Keratinocyte (primary cell): Measurements from ENCODE around the gene CACHD1.

Source experiments
- EZH2 ChIP-seq: IDR thresholded peaks from one replicate; pipeline ENCODE4 v1.6.1; 2012; ENCODE audit warnings: inconsistent platforms, mild to moderate bottlenecking, low read length, moderate library complexity
- TF ChIP-seq, protein P1 (sequence below), 3 experiments: IDR thresholded peaks in 1 of 3; conservative IDR thresholded peaks in 1 of 3; optimal IDR thresholded peaks in 1 of 3; 2 replicates in 2 of 3; 3 replicates in 1 of 3; pipeline versions ENCODE3 to v1.5.1; 2011; ENCODE audit warnings: low read length in 3 of 3, mild to moderate bottlenecking in 3 of 3, moderate library complexity in 2 of 3, control low read depth in 1 of 3, inconsistent platforms in 1 of 3; ENCODE audit not compliant: insufficient read depth in 2 of 3; ENCODE audit errors: extremely low read depth in 1 of 3

DNA sequence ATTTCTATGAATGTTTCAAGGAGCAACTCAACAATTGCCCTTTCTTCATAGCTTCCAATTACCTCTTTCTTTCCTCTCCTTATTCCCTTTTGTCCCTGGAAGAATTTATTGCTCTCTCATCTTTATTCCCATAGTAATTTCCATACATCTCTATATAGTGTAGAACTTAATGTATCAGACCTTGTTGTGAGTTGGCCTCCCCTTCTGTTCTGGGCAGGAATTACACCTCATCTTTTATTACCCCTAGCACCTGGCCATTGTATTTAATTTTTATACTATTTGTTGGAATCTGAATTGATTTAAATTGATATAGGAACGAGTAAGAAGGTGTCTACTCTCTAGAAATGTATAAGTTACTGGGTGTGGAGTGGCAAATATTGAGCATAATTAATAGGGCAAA, 114.5 kb downstream of the CACHD1 start:
- TF ChIP-seq, protein P1, sequence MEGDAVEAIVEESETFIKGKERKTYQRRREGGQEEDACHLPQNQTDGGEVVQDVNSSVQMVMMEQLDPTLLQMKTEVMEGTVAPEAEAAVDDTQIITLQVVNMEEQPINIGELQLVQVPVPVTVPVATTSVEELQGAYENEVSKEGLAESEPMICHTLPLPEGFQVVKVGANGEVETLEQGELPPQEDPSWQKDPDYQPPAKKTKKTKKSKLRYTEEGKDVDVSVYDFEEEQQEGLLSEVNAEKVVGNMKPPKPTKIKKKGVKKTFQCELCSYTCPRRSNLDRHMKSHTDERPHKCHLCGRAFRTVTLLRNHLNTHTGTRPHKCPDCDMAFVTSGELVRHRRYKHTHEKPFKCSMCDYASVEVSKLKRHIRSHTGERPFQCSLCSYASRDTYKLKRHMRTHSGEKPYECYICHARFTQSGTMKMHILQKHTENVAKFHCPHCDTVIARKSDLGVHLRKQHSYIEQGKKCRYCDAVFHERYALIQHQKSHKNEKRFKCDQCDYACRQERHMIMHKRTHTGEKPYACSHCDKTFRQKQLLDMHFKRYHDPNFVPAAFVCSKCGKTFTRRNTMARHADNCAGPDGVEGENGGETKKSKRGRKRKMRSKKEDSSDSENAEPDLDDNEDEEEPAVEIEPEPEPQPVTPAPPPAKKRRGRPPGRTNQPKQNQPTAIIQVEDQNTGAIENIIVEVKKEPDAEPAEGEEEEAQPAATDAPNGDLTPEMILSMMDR (optimal IDR thresholded peaks at IDR 0.05 in 1 of 3, IDR thresholded peaks at IDR 0.05 in 1 of 3, conservative IDR thresholded peaks at IDR 0.05 in 1 of 3; ENCODE audit: extremely low read depth in 1 of 3, insufficient read depth in 2 of 3, low read length in 3 of 3): peak; percentile 17 to 52 (median 49)
- no peak for TF ChIP-seq EZH2
